T-helper 22 cell (primary cell): ENCODE data around the gene SPATA25.
"Not testable (repeated sequence)": the region's sequence is repeated elsewhere in the genome, so short reads cannot be mapped to it uniquely, and the experiment has no call there.

ENCODE experiments used
- DNase-seq: peaks from one replicate; pipeline ENCODE4 v3.0.0-alpha.2; 2020; ENCODE audit warnings: low read depth

The SPATA25 gene

GRCh38 chr20:45892828-45893500 is 5.5 kb upstream of the SPATA25 start:
- DNase-seq: no peak

- DNase-seq: no peak
Observed at GRCh38 chr20:45892049-45892825, 4.8 kb upstream of the SPATA25 start.

- DNase-seq: peak; percentile 79
Observed at GRCh38 chr20:45890985-45891983, 3.9 kb upstream of the SPATA25 start, which contains the start of the genes CTSA and NEURL2. Gene CTSA, plus strand, starts transcription at chr20:45891335. Its CDS starts 234 bp downstream, at chr20:45891569. Gene NEURL2, minus strand, starts transcription at chr20:45891208. Its CDS starts 217 bp downstream, at chr20:45890991.

GRCh38 chr20:45890077-45890984 is 2.9 kb upstream of the SPATA25 start:
- no peak for DNase-seq

- no peak for DNase-seq
Observed at GRCh38 chr20:45888681-45889080, 1.3 kb upstream of the SPATA25 start.

GRCh38 chr20:45886590-45887345 is 654 bp downstream of the SPATA25 start:
- DNase-seq: no peak

- no peak for DNase-seq
Observed at GRCh38 chr20:45883100-45883469, 4.3 kb downstream of the SPATA25 start.

- DNase-seq: no peak
Observed at GRCh38 chr20:45882469-45883099, 4.8 kb downstream of the SPATA25 start.

GRCh38 chr20:45880988-45881788 is 6.2 kb downstream of the SPATA25 start, which contains the start of gene ZSWIM1:
Gene ZSWIM1, plus strand, starts transcription at chr20:45881227. Its CDS starts 1,366 bp downstream, at chr20:45882593.
- DNase-seq: peak; percentile 97

GRCh38 chr20:45878076-45878761 is 9.2 kb downstream of the SPATA25 start:
- no peak for DNase-seq

- no peak for DNase-seq
Observed at GRCh38 chr20:45874576-45874975, 12.8 kb downstream of the SPATA25 start.

- not testable (repeated sequence) for DNase-seq
Observed at GRCh38 chr20:45874104-45874481, 13.3 kb downstream of the SPATA25 start.

GRCh38 chr20:45873409-45874103 is 13.9 kb downstream of the SPATA25 start:
- DNase-seq: no peak

- DNase-seq: no peak
Observed at GRCh38 chr20:45872626-45873025, 14.8 kb downstream of the SPATA25 start.

- no peak for DNase-seq
Observed at GRCh38 chr20:45867819-45868176, 19.6 kb downstream of the SPATA25 start.

- no peak for DNase-seq
Observed at GRCh38 chr20:45867136-45867818, 20.1 kb downstream of the SPATA25 start.

- DNase-seq: no peak
Observed at GRCh38 chr20:45866454-45866853, 21.0 kb downstream of the SPATA25 start.
